Neural cell (in vitro differentiated cells): ENCODE results near the gene CDH4.

Experiments
- POLR2AphosphoS5 ChIP-seq: IDR thresholded peaks from 2 replicates; pipeline ENCODE4 v1.6.1; 2012
- REST ChIP-seq: IDR thresholded peaks from 2 replicates; pipeline ENCODE4 v1.6.1; 2012; ENCODE audit warnings: borderline replicate concordance
- TF ChIP-seq, protein P1 (sequence below): fragments of 450-650 bp; IDR thresholded peaks from 2 replicates; pipeline ENCODE4 v1.5.1; 2014; ENCODE audit warnings: antibody characterized with exemption, mild to moderate bottlenecking, moderate library complexity; ENCODE audit not compliant: poor library complexity, severe bottlenecking

- TF ChIP-seq, protein P1, sequence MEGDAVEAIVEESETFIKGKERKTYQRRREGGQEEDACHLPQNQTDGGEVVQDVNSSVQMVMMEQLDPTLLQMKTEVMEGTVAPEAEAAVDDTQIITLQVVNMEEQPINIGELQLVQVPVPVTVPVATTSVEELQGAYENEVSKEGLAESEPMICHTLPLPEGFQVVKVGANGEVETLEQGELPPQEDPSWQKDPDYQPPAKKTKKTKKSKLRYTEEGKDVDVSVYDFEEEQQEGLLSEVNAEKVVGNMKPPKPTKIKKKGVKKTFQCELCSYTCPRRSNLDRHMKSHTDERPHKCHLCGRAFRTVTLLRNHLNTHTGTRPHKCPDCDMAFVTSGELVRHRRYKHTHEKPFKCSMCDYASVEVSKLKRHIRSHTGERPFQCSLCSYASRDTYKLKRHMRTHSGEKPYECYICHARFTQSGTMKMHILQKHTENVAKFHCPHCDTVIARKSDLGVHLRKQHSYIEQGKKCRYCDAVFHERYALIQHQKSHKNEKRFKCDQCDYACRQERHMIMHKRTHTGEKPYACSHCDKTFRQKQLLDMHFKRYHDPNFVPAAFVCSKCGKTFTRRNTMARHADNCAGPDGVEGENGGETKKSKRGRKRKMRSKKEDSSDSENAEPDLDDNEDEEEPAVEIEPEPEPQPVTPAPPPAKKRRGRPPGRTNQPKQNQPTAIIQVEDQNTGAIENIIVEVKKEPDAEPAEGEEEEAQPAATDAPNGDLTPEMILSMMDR = no peak
- TF ChIP-seq POLR2AphosphoS5 = no peak
- TF ChIP-seq REST = no peak
Observed at GRCh38 chr20:61203320-61203719, 48.7 kb upstream of the CDH4 start.
